ENCODE results near the gene CEACAM5. TPM values are rescaled to one million over a fixed set of nuclear protein-coding genes. Genes with fewer than 3 reads are reported as not detected.
"Not testable (repeated sequence)": the region's sequence is repeated elsewhere in the genome, so short reads cannot be mapped to it uniquely, and the experiment has no call there.

CEACAM5 gene
- total RNA-seq, 1 donor from 2014 or later, result not detected

- no peak for ATAC-seq (ENCODE audit: poor library complexity)
- intact Hi-C loops (cut with DNase I), result no loop called here
- DNase-seq, result no peak
Observed at GRCh38 chr19:41726493-41726892, 18.1 kb downstream of the CEACAM5 start.

- DNase-seq (no peak), ATAC-seq (ENCODE audit: poor library complexity) (no peak)
- intact Hi-C loops (cut with DNase I), result no loop called here
Observed at GRCh38 chr19:41734156-41734555, 25.7 kb downstream of the CEACAM5 start.

DNA sequence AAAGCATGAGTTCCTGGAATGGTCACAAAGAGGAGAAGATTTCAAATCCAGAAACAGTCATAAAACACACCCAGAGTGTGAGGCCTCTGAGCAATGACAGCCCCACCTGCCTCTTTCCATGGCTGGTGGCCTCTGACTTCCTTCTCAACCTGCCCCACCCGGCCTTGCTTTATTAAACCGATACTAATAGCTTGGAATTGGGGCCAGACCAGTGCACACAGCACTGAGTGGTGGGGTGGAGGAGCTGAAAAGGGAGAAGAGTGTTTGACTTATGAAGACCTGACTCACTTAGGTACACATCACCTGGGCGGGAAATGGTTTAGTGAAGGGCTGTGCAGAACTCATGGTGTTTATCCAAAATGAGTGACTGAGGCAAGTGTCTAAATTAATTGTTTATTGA lies 26.2 kb downstream of the CEACAM5 start:
- DNase-seq (no peak), ATAC-seq (ENCODE audit: poor library complexity) (peak; percentile 10)
- intact Hi-C loops (cut with DNase I), result no loop called here

DNA sequence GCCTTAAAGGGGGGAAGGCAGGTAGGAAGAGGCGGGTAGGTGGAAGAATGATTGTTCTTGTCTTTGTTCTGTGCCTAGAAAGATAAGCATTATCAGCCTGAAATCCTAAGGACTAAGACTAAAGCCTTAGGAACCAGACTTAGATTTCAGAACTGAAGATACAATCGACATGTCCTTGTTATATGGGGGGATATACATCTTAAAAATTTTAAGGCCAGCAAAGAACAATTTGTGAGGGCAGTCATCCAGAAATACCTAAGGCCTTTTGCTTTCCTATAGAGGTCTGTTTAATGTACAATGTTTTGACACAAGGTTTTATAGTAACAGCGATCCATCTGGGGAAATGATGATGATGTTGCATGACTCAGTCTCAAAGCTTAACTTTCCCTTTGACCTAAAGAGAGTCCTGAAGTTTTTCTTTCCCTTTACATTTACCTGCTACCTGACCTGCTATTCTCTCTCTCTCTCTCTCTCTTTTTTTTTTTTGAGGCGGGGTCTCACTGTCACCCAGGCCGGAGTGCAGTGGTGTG lies 26.7 kb downstream of the CEACAM5 start:
- DNase-seq (no peak), ATAC-seq (ENCODE audit: poor library complexity) (no peak)
- intact Hi-C loops (cut with DNase I), result no loop called here

DNA sequence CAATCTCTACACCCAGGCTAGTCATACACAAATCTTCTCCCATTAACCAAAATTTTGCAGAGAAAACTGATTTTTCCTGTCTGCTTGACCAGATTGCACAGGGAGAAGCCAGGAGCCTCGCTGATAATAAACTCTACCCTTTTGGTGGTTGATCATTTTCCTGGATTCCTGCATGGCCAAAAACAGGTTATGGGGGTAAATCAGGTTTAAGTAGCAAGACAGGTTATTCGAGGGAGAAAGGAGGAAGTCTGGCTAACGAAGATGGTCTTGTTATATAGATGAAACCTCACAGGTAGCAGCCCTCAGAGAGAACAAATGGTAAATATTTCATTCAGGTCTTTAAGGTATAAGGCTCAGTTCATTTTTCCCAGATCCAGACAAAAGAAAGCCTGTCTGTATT lies 30.9 kb downstream of the CEACAM5 start:
- no peak for ATAC-seq (ENCODE audit: poor library complexity)
- intact Hi-C loops (cut with DNase I), result no loop called here
- no peak for DNase-seq

DNA sequence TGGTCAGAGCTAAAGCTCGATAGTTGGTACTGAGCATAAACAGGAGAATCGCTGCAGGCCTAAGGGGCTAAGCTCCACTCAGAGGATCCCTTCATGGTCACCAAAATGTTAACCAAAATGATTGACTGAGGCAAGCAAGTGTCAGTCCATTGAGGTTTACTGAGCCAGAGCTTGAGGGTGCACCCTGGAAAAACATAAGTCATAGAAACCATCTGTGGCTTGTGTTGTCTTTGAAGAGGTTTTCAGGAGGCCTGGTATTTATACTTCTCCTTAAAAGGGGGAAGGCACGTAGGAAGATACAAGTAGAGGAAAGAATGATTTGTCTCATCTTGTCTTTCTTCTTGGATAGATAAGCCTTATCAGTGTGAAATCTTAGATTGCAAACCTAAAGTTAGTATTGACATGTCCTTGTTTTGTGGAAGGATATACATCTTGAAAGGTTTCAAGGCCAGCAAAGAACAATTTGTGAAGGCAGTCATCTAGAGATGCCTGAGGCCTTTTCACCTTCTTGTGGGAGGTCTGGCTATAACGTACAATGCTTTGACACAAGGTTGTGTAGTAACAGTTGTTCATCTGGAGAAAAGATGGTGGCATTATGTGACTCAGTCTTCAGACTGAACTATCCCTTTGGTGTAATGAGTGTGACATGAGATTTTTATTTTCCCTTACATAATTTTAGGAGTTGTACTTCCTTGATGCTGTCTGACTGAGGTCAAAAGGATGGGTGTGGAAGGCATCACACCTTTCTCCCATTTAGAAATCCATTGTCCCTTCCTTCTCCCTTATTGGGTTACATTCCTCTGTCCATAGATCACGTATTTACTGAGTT lies 32.2 kb downstream of the CEACAM5 start:
- DNase-seq (no peak), ATAC-seq (ENCODE audit: poor library complexity) (no peak)
- intact Hi-C loops (cut with DNase I), result loop anchor here (10.0 kb wide), 1 partner anchor 96 kb away; no protein-coding TSS in a partner anchor

DNA sequence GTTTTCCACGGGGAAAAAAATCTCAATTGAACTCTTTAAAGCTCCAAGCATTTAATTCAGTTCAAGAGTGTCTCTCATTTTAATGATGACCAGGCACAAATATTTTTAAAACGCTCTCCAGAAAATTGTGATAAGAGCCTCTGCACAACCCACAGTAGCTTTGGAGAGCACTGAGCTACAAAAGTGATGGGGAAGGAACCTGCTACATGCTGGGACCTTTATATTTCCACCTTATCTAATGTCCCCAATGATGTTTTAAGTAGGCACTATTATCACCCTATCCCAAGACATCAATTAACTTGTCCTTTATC lies 32.8 kb downstream of the CEACAM5 start:
- intact Hi-C loops (cut with DNase I), result loop anchor here (10.0 kb wide), 1 partner anchor 96 kb away; no protein-coding TSS in a partner anchor
- ATAC-seq (ENCODE audit: poor library complexity), result no peak
- DNase-seq, result no peak

DNA sequence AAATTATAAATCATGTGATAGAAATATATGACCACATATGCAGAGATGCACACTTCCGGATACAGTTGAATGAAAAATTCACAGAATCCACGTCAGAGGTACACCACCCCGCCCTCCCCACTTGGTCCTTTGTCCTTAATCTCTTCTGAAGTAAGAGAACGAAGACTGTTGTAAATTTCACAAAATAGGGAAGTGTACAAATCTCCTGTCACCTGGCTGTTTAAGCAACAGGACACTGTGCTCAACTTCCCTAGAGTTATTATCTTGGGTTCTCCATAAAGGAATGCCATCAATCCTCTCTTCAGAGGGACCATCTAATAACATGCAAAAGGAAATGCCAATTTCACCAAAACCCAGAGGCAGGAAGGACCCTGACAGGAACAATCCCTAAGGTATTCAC lies 36.4 kb downstream of the CEACAM5 start:
- ATAC-seq (ENCODE audit: poor library complexity) (no peak), DNase-seq (no peak)
- intact Hi-C loops (cut with DNase I), result loop anchor here (10.0 kb wide), 1 partner anchor 100 kb away; no protein-coding TSS in a partner anchor

DNA sequence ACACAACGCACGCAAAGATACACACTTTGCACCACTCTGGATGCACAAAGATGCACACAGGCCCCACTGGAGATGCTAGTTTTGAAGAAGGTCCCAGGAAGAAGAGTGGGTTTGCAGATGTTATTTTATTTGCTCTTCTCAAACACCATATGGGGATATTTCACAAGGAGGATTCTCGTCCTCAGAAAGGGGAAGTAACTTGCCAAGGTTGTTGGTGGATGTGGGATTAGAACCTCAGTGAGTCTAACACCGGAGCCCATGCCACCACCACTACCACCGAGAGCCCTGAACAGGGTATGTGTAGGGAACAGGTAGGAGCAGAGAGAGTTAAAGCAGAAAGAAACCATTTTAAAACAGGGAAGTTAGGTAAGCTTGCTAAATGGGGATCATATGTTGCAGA lies 37.3 kb downstream of the CEACAM5 start:
- ATAC-seq (ENCODE audit: poor library complexity) (no peak), DNase-seq (no peak)
- intact Hi-C loops (cut with DNase I), result loop anchor here (10.0 kb wide), 1 partner anchor 101 kb away; no protein-coding TSS in a partner anchor

GRCh38 chr19:41746593-41747227 lies 38.3 kb downstream of the CEACAM5 start:
- intact Hi-C loops (cut with DNase I), result loop anchor here (10.0 kb wide), 1 partner anchor 102 kb away; no protein-coding TSS in a partner anchor
- ATAC-seq (ENCODE audit: poor library complexity) (peak; percentile 64), DNase-seq (no peak)

GRCh38 chr19:41748012-41748411 lies 39.6 kb downstream of the CEACAM5 start:
- DNase-seq (no peak), ATAC-seq (ENCODE audit: poor library complexity) (no peak)
- intact Hi-C loops (cut with DNase I), result loop anchor here (10.0 kb wide), 1 partner anchor 103 kb away; no protein-coding TSS in a partner anchor

DNA sequence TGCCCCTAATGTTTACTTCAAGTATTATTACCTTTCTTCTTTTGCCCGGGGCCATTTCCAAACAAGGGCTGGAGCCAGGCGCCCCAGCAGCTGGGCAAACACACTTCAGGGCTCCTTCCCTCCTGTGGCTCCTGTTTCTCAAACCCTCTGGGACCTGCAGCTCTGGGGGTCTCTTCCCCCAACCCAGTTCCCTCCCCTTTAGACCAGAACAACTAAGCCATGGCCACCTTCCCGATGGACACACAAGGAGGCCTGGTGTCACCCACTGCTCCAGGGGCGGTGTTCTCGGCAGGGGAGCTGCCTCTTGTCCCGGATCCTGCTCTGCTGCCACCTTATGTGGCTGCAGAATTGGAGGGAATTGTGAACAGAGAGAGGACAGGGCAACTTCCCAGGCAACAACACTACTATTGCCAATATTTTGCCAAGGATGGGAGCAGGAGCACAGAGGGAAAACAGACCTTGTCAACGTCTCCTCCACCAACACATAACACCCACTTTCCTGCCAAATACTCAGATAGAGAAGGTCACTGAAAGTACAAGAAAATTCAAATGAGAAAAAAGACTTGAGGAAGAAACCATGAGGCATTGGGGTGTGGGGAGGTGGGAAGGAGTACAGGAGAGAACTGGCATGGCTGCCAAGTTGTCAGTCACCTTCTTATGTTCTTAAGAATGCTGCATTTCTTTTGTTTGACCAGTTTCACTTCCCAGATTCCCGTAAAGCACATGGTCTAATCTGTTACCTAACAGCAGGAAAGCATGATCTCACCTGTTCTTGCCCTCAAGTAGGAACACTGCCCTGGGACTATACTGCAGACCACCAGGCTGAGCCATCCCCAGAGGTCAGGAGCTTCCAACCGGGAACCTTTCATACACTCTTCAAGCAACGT lies 42.1 kb downstream of the CEACAM5 start:
- DNase-seq; intact Hi-C loops (cut with DNase I): not testable (repeated sequence)
- ATAC-seq (ENCODE audit: poor library complexity), result peak; percentile 57

GRCh38 chr19:41753159-41753558 lies 44.7 kb downstream of the CEACAM5 start:
- ATAC-seq (ENCODE audit: poor library complexity), result peak; percentile 46
- intact Hi-C loops (cut with DNase I), result no loop called here
- peak; percentile 74 for DNase-seq

- intact Hi-C loops (cut with DNase I), result no loop called here
- DNase-seq, result no peak
- peak; percentile 80 for ATAC-seq (ENCODE audit: poor library complexity)
Observed at GRCh38 chr19:41753936-41754529, 45.6 kb downstream of the CEACAM5 start.

DNA sequence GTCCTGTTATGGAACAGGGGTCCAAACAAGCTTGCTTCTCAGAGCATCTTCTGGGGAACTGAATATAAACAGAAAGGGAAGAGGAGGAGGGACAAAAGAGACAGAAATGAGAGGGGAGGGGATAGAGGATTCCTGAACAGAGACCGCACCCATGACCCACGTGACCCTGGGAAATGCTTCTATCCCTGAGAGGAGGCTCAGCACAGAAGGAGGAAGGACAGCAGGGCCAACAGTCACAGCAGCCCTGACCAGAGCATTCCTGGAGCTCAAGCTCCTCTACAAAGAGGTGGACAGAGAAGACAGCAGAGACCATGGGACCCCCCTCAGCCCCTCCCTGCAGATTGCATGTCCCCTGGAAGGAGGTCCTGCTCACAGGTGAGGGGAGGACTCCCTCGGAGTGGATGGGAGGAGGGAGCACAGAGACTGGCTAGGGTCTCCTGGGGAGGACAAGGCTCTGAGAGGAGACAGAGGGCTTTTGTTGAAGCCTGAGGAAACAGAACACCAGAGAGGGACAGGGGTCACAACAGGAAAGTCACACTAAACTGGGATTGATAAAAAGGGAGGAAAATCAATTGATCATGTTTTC lies 47.0 kb downstream of the CEACAM5 start, which contains the start of gene CEACAM6:
Gene CEACAM6, plus strand, starts transcription at position 203 of the 586 bp plus-strand sequence. Its CDS starts 109 bp downstream, at position 312.
- intact Hi-C loops (cut with DNase I), result no loop called here
- ATAC-seq (ENCODE audit: poor library complexity) (no peak), DNase-seq (no peak)

DNA sequence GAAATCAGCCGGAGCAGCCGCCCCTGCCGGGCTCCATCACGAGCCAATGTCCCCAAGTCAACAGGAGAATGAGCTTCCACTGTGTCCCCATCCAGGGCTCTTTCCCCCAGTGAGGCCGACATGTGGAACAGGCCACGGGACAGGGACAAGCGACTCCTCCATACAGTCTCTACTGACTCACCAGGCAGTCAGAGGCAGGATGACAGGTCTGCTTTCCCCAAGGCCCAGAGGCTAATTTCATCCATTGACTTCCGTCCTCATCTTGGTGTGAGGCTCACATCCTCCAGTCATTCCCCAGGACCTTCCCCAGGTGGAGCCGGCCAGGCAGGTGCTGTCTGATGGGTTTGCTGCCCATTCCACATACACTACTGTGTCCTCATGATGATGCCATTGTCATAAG lies 50.4 kb downstream of the CEACAM5 start:
- DNase-seq (no peak), ATAC-seq (ENCODE audit: poor library complexity) (no peak)
- intact Hi-C loops (cut with DNase I), result no loop called here

DNA sequence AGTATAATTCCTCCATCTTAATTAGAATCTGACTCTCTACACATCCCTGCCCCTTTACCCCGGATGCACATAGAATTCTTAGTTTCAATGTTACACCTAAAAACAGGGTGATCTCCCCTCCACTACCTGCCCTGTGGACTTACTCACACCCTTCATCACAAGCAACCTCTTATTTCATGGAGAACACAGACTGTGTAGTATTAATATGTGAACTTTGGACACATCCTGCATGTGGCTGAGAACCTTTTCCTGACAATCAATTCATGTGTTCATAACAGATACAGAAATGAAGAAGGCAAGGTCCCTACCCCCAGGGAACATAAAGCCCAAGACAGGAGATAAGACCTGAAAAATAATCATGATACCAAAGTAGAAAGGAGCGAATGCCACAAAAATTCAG lies 58.7 kb downstream of the CEACAM5 start:
- ATAC-seq (ENCODE audit: poor library complexity) (no peak), DNase-seq (no peak)
- intact Hi-C loops (cut with DNase I), result no loop called here

- ATAC-seq (ENCODE audit: poor library complexity); intact Hi-C loops (cut with DNase I): not testable (repeated sequence)
Observed at GRCh38 chr19:41768105-41768504, 59.7 kb downstream of the CEACAM5 start.

More at GRCh38 chr19:41768105-41768504, 59.7 kb downstream of the CEACAM5 start:
- DNase-seq, result not testable (repeated sequence)

Data from Right ventricle myocardium superior (tissue), 1 donor.